Heart right ventricle (tissue), 16 donors: ENCODE data around the gene RPL5. TPM values are rescaled to one million over a fixed set of nuclear protein-coding genes. Genes with fewer than 3 reads are reported as not detected.
A peak's percentile ranks its signal among the peaks of the same experiment; 100 is the strongest.

ENCODE experiments used
- ATAC-seq, 8 donors: fragments of 200-7000 bp; cut with Tn5 transposase; one replicate each; pipeline ENCODE4 v1.9.1; 2020; ENCODE audit warnings: mild to moderate bottlenecking in 8 of 8, moderate library complexity in 8 of 8, moderate number of reproducible peaks in 1 of 8
- DNase-seq, 2 donors: peaks; one replicate each; pipeline ENCODE4 v3.0.0-alpha.2; 2020
- H3K27ac ChIP-seq, 10 donors: fragments of 200-600 bp; sonication (generic) in 2 of 10; one replicate each; pipeline versions ENCODE4 v1.5.0 to v1.8.0; 2020 to 2022; ENCODE audit warnings: mild to moderate bottlenecking in 3 of 10
- H3K27me3 ChIP-seq, 7 donors: fragments of 200-600 bp; one replicate each; pipeline ENCODE4 v1.8.0; 2021 to 2022; ENCODE audit warnings: mild to moderate bottlenecking in 2 of 7
- H3K36me3 ChIP-seq, 9 donors: fragments of 200-600 bp; sonication (generic) in 1 of 9; one replicate each; pipeline versions ENCODE4 v1.5.0 to v1.8.0; 2020 to 2022; ENCODE audit warnings: mild to moderate bottlenecking in 2 of 9
- H3K4me1 ChIP-seq, 9 donors: fragments of 200-600 bp; sonication (generic) in 1 of 9; one replicate each; pipeline versions ENCODE4 v1.5.0 to v1.8.0; 2020 to 2022; ENCODE audit warnings: mild to moderate bottlenecking in 4 of 9
- H3K4me3 ChIP-seq, 10 donors: fragments of 200-600 bp; sonication (generic) in 2 of 10; one replicate each; pipeline versions ENCODE4 v1.5.0 to v1.8.0; 2020 to 2022; ENCODE audit warnings: mild to moderate bottlenecking in 7 of 10, moderate library complexity in 2 of 10
- H3K9me3 ChIP-seq, 11 donors: fragments of 200-600 bp in 10 of 11; sonication (generic) in 2 of 11; one replicate each; pipeline versions ENCODE4 v1.5.0 to v1.8.0; 2013 to 2022; ENCODE audit warnings: mild to moderate bottlenecking in 2 of 11, control low read depth in 1 of 11, moderate library complexity in 1 of 11
- WGBS, 2 donors: extraction: QIAGEN DNeasy Blood & Tissue Kit; methylation state at CpG; one replicate each; pipeline ENCODE4 v1.1.7; 2013; ENCODE audit warnings: inconsistent platforms in 1 of 2; 5-methylcytosine and 5-hydroxymethylcytosine counted together
- intact Hi-C, 10 donors: fragments of 100-400 bp; cut with DNase I; formaldehyde crosslinking; loops; one replicate each; pipeline versions ENCODE4 v1.11.1 to v1.14.2; 2022
- polyA plus RNA-seq, 2 donors: library from polyadenylated mRNA; stranded (reverse); fragments of 200-250 nt; gene quantifications; one replicate each; pipeline ENCODE4 v1.2.3, GENCODE V29; 2013
- total RNA-seq, 10 donors: library from RNA; stranded (reverse); fragmentation: NEBNext Ultra II Directional in 3 of 10; extraction: Animal tissue kit (Norgen Biotek cat#: 25700) in 3 of 10; gene quantifications; one replicate each; pipeline versions ENCODE4 v1.2.1 to v1.2.4, GENCODE V29; 2021 to 2023
- TF ChIP-seq, protein P1 (sequence below), 9 donors: fragments of 200-600 bp; sonication (generic) in 2 of 9; IDR thresholded peaks; one replicate each; pipeline versions ENCODE4 v1.5.0 to v1.8.0; 2021 to 2022; ENCODE audit warnings: antibody characterized with exemption in 9 of 9, mild to moderate bottlenecking in 5 of 9, moderate library complexity in 1 of 9
- donor health status: Arrhythmogenic right ventricular cardiomyopathy.
- donor health status: ischemic (EF 13 %, LVEDD 7.1; RV severe dilation, severe dysfunction).
- donor health status: healthy with polysubstance abuse.
- donor health status: DM: no; HTN: yes; CAD: no.
- donor health status: DM: no; HTN: no; CAD: no.
- donor health status: ischemic (EF 25% LVEDD 6.9; RV normal size, moderate dysfunction).
- donor health status: ischemic (EF 25% LVEDD 5.7; RV mildly dilated, moderate dysfunction).
- donor health status: healthy.
- donor health status: DM: yes; HTN: yes; CAD: no.
- donor health status: Ischemic cardiomyopathy.
- donor health status: ischemic (EF 35%, LVEDD 5.7; RV mildly dilated, moderate dysfunction).
- donor health status: nonischemic (EF 11% LVEDD 7.7; RV severe dilation, severe dysfunction).
- donor health status: DM: yes; HTN: yes; CAD: no.
- donor health status: PGD.
- donor health status: ischemic (EF 29% LVEDD 5.4; RV normal size, mild dysfunction).
- donor health status: nonischemic (EF 23%, LVEDD 6.1; RV moderate dilation, normal function).

Gene RPL5
- total and polyA plus RNA-seq, 12 donors: 468 to 1,695 (median 561) TPM

DNA sequence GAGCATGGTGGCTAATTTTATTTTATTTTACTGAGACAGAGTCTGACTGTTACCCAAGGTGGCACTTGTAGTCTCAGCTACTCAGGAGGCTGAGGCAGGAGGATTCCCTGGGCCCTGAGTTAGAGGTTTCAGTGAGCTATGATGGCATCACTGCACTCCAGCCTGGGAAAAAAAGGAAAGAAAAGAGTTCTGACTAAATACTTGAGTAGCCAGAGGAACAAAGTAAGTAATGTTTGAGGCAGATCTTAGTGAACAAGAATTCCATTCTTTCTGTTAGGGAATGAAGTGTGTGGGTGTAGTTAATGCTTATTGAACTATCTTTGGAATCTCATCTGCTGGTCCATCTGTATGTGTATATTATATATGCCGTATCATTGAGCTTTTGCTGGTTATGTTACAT, 33.9 kb upstream of the RPL5 start:
- TF ChIP-seq, protein P1, sequence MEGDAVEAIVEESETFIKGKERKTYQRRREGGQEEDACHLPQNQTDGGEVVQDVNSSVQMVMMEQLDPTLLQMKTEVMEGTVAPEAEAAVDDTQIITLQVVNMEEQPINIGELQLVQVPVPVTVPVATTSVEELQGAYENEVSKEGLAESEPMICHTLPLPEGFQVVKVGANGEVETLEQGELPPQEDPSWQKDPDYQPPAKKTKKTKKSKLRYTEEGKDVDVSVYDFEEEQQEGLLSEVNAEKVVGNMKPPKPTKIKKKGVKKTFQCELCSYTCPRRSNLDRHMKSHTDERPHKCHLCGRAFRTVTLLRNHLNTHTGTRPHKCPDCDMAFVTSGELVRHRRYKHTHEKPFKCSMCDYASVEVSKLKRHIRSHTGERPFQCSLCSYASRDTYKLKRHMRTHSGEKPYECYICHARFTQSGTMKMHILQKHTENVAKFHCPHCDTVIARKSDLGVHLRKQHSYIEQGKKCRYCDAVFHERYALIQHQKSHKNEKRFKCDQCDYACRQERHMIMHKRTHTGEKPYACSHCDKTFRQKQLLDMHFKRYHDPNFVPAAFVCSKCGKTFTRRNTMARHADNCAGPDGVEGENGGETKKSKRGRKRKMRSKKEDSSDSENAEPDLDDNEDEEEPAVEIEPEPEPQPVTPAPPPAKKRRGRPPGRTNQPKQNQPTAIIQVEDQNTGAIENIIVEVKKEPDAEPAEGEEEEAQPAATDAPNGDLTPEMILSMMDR (IDR thresholded peaks at IDR 0.05): no peak
- peaks cover 0 to 10% (median 0%) of the 10 kb centered on the region in 11 donors for H3K9me3 ChIP-seq
- peaks cover 0 to 11% (median 0%) of the 10 kb centered on the region in 9 donors for H3K4me1 ChIP-seq
- 78 to 81% methylated on average over 1 of the region's 1 CpG for WGBS, 2 donors
- no peaks in the 10 kb centered on the region for H3K36me3 ChIP-seq
- no peak for ATAC-seq
- H3K4me3 ChIP-seq: no peak overlapping the region
- no peak for DNase-seq
- intact Hi-C loops: no loop called here
- H3K27ac ChIP-seq: no peak overlapping the region
- H3K27me3 ChIP-seq: no peaks in the 10 kb centered on the region

DNA sequence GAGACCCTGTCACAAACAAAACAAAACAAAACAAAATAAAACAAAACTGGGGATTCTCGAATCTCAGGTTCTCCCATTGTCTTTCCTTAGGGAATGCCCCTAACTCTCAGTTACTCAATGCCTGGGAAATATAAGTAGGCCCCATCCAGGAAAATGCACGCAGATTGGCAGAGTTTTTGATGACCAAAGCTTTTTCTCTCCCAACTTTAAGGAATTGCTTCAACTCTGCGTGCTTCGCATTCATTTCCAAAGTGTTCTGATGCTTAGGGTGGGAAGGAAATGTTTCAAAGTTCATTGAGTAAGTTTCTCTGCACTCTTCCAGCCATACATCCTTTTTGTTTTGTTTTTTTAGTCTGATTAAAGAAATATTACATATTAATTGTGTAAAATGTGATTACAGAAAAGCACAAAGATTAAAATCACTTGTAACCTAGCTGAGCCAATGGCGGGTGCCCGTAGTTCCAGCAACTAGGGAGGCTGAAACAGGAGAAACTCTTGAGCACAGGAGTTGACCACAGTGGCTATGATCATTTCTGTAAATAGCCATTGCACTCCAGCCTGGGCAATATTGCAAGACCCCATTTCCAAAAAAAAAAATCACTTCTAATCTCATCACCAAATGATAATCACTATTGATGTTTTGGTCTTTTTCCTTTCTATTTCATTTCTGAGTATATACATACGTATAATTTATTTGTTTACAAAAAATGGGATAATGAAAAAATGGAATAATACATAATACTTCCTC, 28.5 kb upstream of the RPL5 start:
- Histone ChIP-seq H3K27ac (peak overlapping the region in 1 of 10 donors; percentile 5), H3K9me3 (no peaks in the 10 kb centered on the region), H3K36me3 (no peaks in the 10 kb centered on the region), H3K4me1 (peaks cover 0 to 19% (median 6%) of the 10 kb centered on the region in 9 donors), H3K27me3 (no peaks in the 10 kb centered on the region), H3K4me3 (no peak overlapping the region)
- TF ChIP-seq, protein P1 (IDR thresholded peaks at IDR 0.05): no peak
- 94 to 96% methylated on average over 7 of the region's 7 CpGs for WGBS, 2 donors
- ATAC-seq: no peak
- intact Hi-C loops: no loop called here
- no peak for DNase-seq

DNA sequence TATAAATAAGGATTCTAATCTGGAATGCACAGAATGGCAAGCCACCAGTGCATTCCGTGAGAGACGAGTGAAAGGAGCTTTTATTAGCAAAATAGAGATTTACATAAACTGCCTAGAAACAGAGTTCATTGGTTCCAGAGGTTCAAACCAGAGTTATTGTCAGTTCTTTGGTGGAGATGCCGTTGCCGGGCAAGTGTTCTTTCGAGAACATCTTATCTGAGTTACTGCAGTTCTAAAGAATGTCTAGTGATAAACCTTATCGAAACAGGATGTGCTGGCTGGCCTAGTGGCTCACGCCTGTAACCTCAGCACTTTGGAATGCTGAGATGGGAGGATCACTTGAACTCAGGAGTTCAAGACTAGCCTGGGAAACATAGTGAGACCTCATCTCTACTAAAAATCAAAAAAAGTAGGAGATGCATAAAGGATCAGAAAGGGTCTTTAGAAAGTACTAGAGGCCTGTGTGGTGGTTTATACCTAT, 27.1 kb upstream of the RPL5 start:
- intact Hi-C loops: no loop called here
- peak; percentile 50 to 73 for DNase-seq
- peak; percentile 84 to 99 (median 96) for ATAC-seq
- Histone ChIP-seq H3K9me3 (no peaks in the 10 kb centered on the region), H3K36me3 (no peaks in the 10 kb centered on the region), H3K27me3 (no peaks in the 10 kb centered on the region), H3K4me3 (peak overlapping the region in 1 of 10 donors; percentile 7), H3K27ac (peak overlapping the region in 8 of 10 donors; percentile 35 to 77 (median 58)), H3K4me1 (peaks cover 0 to 19% (median 6%) of the 10 kb centered on the region in 9 donors)
- 0 to 1% methylated on average over 7 of the region's 7 CpGs for WGBS, 2 donors
- TF ChIP-seq, protein P1 (IDR thresholded peaks at IDR 0.05): no peak

DNA sequence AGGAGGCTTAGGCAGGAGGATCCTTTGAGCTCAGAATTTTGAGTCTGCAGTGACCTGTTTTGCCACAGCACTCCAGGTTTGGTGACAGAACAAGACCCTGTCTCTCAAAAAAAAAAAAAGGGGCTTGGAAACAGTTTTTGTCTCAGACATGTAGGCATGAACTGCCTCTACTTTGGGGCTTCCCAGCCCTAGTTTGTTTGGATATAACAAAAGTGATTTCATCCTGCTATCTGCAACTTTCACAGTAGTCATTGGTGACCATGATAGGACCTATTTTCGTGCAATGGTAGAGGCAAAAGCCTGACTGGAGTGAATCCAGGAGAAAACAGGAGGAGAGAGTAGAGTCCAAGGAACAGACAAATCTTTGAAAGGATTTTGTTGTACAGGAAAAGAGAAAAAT, 26.6 kb upstream of the RPL5 start:
- no peaks in the 10 kb centered on the region for H3K9me3 ChIP-seq
- intact Hi-C loops: no loop called here
- H3K27ac ChIP-seq: peak overlapping the region in 8 of 10 donors; percentile 35 to 77 (median 58)
- 81 to 93% methylated on average over 1 of the region's 1 CpG for WGBS, 2 donors
- TF ChIP-seq, protein P1 (IDR thresholded peaks at IDR 0.05): no peak
- peak overlapping the region in 1 of 10 donors; percentile 7 for H3K4me3 ChIP-seq
- H3K36me3 ChIP-seq: no peaks in the 10 kb centered on the region
- ATAC-seq (peak in 1 of 8 donors; percentile 3), DNase-seq (no peak)
- H3K27me3 ChIP-seq: no peaks in the 10 kb centered on the region
- H3K4me1 ChIP-seq: peaks cover 0 to 19% (median 6%) of the 10 kb centered on the region in 9 donors
